HG02885 (cell line): ENCODE results near the gene ADCY4.
"Not testable (repeated sequence)": the region's sequence is repeated elsewhere in the genome, so short reads cannot be mapped to it uniquely, and the experiment has no call there.

ENCODE experiments used
- ATAC-seq: cut with Tn5 transposase; IDR thresholded peaks from one replicate; pipeline ENCODE4 v1.9.1; 2021; ENCODE audit warnings: mild to moderate bottlenecking; ENCODE audit not compliant: unreplicated experiment, poor library complexity

ADCY4 gene

DNA sequence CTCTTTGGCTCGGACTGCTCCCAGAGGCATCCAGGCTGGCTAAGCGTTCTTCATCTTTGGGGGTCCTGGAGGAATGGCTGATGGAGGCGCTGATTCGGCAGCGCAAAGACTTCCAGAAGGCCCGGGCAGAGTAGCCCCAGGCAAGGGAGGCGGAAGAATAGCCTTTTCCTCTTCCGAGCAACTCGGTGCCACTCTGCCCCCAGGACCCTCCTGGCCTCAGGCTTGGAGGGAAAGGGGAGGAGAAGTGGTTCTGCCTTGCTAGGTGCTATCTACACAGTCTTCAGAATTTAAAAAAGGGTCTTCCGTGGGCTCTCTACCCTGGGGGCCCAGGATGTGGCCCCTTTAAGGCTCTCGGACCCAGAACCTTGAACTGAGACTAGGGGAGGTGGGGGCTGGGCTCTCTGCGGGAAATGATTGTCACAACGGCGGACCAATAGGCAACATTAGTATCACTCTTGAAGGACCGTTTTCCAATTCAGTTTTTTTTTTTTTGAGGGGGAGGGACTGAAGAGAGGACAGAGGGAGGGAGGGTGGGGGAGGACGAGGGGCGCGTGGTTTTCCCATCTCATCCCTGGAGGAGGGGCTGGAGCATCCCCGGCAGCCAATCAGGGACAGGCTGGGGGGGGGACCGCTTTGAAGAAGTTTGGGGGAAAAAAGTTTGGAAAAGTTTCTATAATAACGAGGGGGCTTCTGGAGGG, 32.8 kb upstream of the ADCY4 start, which contains the start of gene NFATC4:
Gene NFATC4 (plus strand): TSS at position 671 of the 698 bp plus-strand sequence. CDS start 157 bp downstream, outside the sequence.
- no peak for ATAC-seq

DNA sequence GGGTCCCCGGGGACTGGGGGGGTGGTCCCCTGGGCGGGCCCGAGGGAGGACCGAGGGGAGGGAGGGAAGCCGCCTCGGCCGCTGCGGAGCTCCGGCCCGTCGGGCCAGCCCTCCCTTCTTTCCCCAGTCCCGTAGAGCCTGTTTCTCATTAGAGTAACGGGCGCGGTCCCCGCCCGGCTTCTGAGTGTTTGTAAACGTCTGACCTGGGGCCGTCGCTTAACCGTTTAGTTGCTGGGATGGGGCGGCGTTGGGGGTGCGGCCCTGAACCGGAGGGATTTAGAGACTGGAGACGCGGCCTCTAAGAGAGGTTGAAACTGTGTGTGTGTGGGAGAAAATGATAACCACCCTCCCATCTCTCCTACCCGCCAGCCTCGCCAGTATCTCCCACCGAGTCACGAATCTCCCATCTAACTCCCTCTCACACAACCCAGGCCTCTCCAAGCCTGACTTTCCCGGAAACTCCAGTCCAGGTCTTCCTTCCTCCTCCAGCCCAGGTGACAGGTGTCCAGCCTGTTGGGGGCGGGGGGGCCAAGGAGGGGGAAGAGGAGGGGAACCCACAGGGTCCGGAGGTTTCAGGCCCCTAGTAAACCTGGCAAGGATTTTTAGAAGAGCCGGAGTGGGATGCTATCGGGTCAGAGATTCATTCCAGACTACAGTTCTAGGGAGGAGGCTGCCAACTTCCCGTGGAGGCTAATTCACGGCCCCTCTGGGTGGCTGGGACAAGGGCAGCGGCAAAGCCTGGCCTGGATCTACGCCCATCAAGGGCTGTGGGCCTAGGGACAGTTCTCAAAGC, 32.0 kb upstream of the ADCY4 start:
- peak; percentile 69 for ATAC-seq

DNA sequence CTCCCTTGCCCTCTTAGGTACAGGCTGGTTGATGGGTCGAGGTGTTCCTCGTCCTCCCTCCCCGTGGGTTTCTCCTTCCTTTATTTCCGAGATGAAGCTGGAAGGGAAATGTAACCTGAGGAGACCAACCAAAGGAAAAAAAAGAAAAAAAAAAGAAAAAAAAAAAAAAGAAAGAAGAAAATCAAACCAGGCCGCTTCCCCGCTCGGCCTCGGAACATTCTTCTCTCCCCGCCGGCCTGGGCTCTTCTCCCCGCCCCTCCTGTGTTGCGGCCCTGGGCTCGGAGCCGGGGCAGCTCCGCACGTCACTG, 31.5 kb upstream of the ADCY4 start:
- ATAC-seq = no peak

DNA sequence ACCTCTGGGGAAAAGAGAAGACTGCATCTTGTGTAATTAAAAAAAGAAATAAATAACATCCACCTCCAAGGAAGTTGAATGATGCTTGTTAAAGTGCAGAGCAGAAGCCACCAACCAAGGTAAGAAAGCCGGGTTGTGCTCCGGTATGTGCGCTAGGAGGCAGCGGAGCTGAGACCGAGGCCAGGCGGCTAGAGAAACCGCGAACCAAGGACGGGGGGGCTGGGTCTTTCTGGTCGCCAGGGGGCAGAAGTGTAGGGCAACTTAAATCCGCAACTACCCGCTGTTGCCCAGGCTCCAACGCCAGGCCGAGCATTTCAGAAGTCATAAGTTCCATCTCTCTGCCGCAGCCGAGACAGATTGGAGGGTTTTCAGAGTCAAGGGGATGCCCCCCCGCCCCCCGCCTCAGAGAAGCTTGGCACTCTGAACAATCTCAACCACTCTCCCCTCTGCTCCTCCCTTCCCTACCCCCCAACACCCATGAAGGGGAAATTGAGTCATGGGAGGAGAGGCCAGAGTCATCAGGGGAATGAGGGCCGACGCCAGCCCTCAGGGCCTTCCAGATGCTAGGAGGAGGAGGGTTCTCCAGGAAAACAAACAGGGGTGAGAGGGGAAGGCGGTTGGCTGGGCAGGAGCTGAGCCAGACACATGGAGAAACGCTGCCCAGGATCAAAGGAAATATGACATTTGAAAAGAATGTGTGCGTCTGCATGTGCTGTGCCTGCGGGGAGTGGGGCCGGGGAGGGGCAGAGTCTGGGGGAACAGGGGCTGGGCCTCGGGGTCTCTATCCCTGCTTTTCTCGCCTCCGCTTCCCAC, 30.9 kb upstream of the ADCY4 start:
- peak; percentile 47 for ATAC-seq

DNA sequence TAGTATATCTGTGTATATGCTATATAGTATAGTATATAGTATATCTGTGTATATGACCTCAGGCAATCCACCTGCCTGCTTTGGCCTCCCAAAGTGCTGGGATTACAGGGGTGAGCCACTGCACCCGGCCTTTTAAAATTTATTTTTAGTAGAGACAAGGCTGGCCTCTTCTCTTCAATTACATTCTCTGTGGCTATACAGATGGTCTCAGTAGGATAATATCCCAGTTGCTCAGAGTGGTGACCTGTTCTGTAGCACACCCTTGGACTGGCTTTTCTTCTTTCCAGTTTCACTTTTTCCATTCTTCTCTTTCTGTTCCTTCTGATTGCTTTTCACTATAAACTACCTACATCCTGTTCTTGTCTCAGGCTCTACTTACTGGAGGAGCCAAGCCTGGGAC, 30.0 kb upstream of the ADCY4 start:
- no peak for ATAC-seq

DNA sequence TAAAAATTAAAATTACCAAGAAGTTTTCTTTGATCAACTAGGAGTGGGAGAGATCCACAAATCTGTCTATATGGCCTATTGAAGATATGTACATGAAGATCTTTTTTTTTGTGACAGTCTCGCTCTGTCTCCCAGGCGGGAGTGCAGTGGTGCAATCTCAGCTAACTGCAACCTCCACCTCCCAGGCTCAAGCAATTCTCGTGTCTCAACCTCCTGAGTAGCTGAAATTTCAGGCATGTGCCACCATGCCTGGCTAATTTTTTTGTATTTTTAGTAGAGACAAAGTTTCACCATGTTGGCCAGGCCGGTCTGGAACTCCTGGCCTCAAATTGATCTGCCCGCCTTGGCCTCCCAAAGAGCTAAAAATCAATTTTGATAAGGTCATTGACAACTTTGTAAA, 28.5 kb upstream of the ADCY4 start:
- no peak for ATAC-seq

DNA sequence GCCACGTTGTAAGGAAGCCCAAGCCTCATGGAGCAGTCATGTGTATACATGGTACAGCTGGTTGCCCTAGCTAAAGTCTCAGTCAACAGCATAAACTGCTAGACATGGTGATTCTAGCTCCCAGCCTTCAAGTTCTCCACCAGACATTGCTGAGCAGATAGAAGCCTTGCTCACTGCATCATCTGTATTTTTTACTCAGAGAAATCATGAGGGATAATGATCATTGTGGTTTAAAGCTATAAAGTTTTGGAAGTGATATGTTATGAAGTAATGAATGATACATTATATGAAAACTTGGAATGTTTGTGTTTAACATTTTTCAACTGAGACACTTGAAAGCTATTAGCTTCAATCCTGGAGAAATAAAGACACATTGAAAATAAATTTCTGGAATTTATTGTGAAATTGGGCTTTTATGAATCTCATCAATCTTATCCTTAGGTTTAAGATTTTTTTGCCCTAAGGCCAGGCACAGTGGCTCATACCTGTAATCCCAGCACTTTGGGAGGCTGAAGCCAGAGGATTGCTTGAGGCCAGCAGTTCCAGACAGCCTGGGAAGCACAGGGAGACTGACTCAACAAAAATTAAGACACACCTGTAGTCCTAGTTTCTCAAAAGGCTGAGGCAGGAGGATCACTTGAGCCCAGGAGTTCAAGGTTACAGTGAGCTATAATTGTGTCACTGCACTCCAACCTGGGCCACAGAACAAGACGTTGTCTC, 27.5 kb upstream of the ADCY4 start:
- ATAC-seq = no peak

DNA sequence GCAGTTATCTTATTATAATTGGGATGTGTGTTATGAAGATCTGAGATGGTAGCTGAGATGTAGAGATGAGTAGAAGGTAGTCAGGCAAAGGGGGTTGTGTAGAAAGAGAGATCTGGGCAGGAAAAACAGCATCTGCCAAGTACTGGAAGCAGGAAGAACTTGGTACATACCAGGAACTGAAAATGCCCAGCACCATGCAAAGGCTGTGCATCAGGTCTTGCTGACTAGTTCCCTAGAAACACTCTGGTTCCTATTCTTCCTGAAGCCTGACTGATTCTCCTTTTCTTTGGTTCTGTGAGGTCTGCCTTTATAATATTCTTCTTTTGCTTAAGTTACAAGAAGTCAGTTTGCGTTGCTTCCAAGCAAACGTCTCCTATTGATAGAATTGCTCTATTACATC, 26.5 kb upstream of the ADCY4 start:
- no peak for ATAC-seq

DNA sequence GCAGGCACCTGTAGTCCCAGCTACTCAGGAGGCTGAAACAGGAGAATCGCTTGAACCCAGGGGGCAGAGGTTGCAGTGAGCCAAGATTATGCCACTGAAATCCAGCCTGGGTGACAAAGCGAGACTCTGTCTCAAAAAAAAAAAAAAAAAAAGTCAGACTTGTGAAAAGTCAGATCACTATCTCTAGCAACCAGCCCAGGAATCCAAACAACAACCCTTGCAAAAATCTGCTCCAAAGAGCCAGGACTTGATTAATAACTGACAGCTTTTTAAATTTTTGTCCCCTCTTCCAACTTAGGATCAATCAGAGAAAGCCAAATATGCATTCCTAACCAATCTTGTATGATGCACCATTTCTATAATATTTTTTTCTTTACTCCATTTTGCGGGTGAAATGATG, 25.4 kb upstream of the ADCY4 start:
- no peak for ATAC-seq

DNA sequence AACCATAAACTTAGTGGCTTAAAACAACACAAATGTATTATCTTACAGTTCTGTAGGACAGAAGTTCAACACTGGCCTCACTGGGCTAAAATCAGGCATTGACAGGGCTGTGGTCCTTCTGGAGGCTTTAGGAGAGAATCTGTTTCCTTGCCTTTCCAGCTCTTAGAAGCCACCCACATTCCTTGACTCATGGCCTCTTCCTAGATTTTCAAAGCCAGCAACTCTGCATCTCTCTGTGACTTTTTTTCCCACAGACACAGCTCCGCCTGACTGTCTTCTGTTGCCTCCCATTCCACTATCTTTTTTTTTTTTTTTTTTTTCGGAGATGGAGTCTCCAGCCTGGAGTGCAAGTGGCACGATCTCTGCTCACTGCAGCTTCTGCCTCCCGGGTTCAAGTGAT, 21.3 kb upstream of the ADCY4 start:
- no peak for ATAC-seq

DNA sequence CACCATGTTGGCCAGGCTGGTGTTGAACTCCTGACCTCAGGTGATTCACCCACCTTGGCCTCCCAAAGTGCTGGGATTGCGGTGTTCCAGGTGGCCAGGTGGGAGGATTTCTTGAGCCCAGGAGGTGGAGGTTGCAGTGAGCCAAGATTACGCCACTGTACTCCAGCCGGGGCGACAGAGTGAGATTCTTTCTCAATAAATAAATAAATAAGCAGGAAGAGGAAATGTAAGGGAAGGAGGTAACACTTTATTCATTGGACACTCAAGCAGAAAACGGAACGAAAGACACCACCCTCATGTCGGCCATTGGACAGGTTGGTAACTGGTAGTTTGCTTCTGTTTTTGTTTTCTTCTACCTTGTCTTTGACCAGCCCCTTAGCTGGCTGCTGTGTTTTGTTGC, 20.1 kb upstream of the ADCY4 start:
- ATAC-seq = no peak

DNA sequence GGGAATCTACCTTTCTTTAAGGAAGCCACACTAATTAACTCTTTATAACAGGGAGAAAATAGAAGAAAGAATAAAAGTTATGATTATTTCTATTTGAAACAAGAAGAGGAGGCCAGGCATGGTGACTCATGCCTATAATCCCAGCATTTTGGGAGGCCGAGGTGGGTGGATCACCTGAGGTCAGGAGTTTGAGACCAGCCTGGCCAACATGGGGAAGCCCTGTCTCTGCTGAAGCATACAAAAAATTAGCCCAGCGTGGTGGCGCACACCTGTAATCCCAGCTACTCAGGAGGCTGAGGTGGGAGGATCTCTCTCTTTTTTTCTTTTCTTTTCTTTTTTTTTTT, 19.6 kb upstream of the ADCY4 start:
- ATAC-seq = not testable (repeated sequence)

DNA sequence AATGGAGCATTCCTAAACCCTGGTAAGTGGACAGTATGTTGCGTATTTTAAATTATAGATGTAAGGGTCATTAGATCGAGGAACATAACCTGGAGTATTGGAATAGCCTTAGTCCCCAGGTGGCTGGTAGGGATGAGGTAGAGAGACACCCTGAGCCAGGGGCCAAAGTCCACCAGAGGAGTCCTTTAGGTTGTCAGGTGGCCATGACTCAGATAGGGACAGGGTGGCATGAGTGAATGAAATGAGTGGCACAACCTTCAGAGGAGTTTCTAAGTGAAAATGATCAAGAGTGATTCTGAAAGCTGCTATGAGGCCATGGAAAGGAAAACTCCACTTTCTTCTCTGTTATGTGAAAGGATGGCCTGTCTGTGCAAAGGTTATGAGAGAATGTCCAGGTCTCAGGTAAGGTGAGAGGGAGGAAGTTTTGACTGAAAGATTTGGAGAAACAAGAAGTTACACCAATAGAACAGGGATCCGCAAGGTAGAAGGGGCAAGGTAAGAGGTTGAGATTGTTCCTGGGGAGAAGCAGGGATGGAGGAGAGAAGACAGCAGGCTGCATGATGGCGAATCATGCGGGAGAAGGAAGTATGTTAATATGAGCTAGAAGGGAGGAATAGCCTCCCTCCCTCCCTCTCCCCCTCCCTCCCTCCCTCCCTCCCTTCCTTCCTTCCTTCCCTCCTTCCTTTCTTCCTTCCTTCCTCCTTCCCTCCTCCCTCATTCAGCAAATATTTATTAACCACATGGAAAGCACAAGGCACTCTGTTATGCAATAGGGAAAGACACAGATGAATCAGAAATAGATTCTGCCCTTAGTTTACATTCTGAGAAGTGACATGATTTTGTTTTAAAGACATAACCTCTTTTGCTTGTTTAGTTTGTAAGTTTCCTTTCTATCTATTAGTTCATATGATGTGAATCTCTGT, 18.9 kb upstream of the ADCY4 start:
- no peak for ATAC-seq

DNA sequence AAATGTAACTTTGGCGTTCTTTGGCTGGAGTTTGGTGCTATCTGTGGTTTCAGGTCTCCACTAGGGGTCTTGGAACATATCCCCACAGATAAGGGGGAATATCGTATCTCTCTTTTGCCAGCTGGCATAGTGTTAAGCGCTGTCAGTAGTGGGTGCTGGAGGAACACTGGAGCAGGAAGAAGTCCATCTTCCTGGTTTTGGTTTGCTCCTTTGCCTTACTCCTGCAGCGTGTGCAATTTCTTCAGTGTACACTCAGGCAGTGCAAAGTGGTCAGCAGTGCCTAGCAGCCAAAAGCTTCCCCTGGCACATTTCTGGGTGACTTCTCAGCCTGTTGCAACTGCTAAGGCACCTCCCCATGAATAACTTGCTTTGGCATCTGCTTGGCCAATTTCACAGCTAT, 16.6 kb upstream of the ADCY4 start:
- ATAC-seq = no peak

DNA sequence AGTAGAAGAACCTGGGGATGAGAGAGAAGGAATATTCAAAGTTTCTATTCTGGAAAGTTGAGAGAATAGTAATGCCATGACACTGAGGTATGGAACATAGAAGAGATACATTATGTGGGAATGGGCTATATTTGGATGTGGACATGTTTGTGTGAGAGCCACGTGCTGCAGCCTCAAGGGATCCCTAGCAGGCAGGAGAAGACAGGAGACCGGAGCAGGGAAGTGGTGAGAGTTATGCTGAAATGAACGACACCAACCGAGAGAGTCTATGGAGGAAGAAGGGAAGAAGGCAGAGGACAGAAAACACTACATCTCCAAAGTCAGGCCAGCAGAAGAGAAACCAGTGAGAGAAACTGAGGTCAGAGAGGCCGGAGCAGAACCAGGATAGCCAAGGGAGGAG, 14.9 kb upstream of the ADCY4 start:
- no peak for ATAC-seq

DNA sequence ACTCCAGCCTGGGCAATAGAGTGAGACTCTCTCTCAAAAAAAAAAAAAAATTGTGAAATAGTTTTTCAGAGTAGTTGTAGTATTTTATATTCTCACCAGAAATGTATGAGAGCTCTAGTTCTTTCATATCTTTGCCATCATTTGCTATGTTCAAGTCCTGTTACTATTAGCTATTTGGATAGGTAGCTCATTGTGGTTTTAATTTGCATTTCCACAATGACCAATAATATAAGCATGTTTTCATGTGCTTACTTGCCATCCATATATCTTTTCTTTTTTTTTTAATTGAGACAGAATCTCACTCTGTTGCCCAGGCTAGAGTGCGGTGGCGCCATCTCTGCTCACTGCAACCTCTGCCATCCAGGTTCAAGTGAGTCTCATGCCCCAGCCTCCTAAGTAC, 13.3 kb upstream of the ADCY4 start:
- ATAC-seq = no peak

DNA sequence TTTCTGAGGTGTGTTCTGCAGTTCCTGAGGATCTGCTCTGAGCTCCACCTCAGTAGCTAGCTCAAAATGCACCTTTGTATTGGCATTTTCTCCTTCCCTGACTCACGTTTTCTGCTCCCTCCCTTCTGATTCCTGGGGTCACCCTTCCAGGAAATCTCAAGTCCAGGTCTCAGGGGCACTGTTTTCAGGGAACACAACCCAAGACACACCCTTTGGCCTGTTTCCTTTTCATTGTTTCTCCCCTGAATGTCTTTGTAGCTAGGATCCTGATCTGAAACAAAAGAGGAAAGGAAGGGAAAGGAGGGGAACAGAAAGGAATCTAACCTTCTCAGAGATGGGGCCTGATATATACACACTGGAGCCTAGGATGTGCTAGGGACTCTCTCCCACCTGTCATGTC, 12.3 kb upstream of the ADCY4 start:
- no peak for ATAC-seq

DNA sequence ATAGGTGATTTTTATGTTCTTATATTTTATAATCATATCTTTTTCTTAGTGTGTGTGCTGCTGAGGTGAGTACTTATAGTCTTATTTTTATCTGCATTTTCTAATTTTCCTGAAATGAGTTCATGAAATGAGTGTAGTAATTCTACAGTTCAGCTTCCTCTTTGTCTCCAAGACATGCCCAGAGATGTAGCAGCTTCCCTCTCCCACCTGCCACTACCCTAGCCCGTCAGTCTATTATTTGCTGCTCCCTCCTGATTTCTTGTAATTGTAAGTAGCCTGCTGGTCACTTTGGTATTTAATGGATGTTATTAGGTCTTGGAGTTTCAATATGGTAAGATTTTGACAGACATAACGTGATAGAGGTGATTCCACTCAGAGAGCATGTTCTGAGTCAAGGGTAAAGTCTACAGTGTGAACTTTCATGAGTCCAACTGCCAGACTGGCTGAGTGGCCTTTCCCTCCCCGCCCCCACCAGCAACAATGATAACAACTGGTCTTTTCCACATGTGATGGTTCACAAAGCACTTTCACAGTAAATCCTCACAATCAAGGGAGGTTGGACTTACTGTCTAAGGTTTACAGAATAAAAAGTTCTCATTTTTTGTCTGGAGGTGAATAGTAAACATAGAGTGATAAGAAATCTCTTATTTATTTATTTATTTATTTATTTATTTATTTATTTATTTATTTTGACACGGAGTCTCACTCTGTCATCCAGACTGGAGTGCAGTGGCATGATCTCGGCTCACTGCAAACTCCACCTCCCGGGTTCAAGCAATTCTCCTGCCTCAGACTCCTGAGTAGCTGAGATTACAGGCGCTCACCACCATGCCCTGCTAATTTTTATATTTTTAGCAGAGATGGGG, 9.2 kb upstream of the ADCY4 start:
- no peak for ATAC-seq

DNA sequence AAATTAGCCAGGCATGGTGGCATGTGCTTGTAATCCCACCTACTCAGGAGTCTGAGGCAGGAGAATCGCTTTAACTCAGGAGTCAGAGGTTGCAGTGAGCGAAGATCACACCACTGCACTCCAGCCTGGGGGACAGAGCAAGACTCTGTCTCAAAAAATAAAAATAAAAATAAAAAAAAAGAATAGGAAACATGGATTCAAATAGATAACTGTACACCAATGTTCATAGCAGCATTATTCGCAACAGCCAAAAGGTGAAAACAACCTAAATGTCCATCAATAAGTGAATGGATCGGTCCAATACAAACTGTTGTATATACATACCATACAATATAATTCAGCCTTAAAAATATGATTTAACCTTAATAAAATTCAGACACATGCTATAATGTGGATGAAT, 8.0 kb upstream of the ADCY4 start:
- no peak for ATAC-seq
